Calu3 (cell line): ENCODE results near the gene SLC22A23. TPM values are rescaled to one million over a fixed set of nuclear protein-coding genes. Genes with fewer than 3 reads are reported as not detected.

ENCODE experiments used
- BruUV-seq: library from RNA; stranded (reverse); fragments of 400-500 nt; replicated peaks from 2 replicates; lab custom pipeline; 2021; lab: Mats Ljungman, UMichigan
- CTCF ChIA-PET: fragments of 300-600 bp; sonication (Branson Sonifier 250); formaldehyde crosslinking; loops from one replicate; lab custom pipeline; 2022; ENCODE audit warnings: antibody characterized with exemption; lab: Charles Lee
- DNase-seq: peaks from one replicate; pipeline ENCODE4 v3.0.0; 2022
- H3K27ac Mint-ChIP-seq: one replicate; pipeline ENCODE4 v1.8.0; 2022; ENCODE audit warnings: mixed read lengths; ENCODE audit not compliant: unreplicated experiment
- H3K27me3 Mint-ChIP-seq: one replicate; pipeline ENCODE4 v1.8.0; 2022; ENCODE audit warnings: mixed read lengths; ENCODE audit not compliant: unreplicated experiment
- H3K36me3 Mint-ChIP-seq: one replicate; pipeline ENCODE4 v1.8.0; 2022; ENCODE audit warnings: mild to moderate bottlenecking, moderate library complexity, mixed read lengths; ENCODE audit not compliant: insufficient read depth, unreplicated experiment
- H3K4me1 Mint-ChIP-seq: one replicate; pipeline ENCODE4 v1.8.0; 2022; ENCODE audit warnings: mild to moderate bottlenecking, low read depth, mixed read lengths; ENCODE audit not compliant: unreplicated experiment
- H3K4me3 Mint-ChIP-seq: one replicate; pipeline ENCODE4 v1.8.0; 2022; ENCODE audit warnings: mild to moderate bottlenecking, low read depth, moderate library complexity, mixed read lengths; ENCODE audit not compliant: unreplicated experiment
- H3K9me3 Mint-ChIP-seq: one replicate; pipeline ENCODE4 v1.8.0; 2022; ENCODE audit warnings: low read depth, mixed read lengths; ENCODE audit not compliant: unreplicated experiment
- intact Hi-C: fragments of 100-400 bp; cut with micrococcal nuclease; formaldehyde crosslinking; loops from one replicate; pipeline ENCODE4 v1.10.0; 2022; ENCODE audit not compliant: unreplicated experiment
- total RNA-seq: library from RNA; stranded (reverse); gene quantifications from 2 replicates; pipeline ENCODE4 v1.2.3, GENCODE V29; 2022
- TF ChIP-seq, protein P1 (sequence below): fragments of 200-600 bp; IDR thresholded peaks from one replicate; pipeline ENCODE4 v1.8.0; 2022; ENCODE audit warnings: antibody characterized with exemption; ENCODE audit not compliant: unreplicated experiment

SLC22A23 gene
- total RNA-seq, 1 experiment from 2014 or later: 3.9 TPM

DNA sequence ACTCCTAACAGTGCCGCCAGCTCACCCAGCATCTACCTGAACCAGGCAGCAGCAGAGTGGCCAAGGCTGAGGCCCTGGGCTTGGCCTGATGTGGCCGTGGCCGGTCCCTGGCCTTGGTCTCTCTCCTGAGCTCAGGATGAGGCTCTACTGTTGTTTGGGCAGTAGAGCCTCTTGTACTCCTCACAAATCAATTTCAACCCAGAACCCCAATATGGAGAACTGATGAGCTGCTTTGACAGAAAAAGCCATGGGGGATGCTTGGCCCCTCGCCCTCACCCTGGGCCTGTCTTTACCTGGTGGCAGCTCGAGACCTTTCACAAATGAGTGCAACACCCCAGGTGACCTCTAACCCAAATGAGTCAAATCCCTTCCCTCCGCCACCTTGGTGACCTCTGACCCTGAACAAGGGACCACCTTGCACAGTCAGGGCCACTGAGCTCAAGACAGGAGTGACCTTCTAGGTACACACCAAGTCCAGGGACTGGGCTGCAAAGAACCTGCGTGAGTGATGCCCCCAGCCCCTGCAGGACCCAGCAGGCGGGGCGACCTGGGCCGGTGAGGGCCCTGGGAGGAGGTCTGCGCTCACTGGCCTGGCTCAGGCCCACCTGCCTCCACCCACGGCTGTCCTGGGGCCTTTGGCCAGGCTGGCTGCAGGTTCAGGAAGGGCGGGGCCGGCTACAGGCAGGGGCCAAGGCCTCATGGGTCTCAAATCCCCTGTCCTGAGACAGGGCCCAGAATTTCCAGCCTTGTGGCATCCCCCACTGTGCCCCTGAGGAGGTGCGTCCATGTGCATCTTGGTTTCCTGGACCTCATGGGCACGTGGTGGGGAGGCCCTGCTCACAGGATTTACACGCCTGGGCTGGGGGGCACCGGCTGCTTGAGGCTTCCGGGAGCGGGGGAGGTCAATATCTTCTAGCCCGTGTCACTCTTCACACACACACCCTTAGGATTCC, 167.9 kb downstream of the SLC22A23 start:
- Mint-ChIP-seq H3K4me1 (no peaks in the 10 kb centered on the region), H3K36me3 (no peaks in the 10 kb centered on the region), H3K9me3 (no peaks in the 10 kb centered on the region), H3K27ac (no peak overlapping the region), H3K27me3 (peaks cover 14% of the 10 kb centered on the region), H3K4me3 (no peak overlapping the region)
- intact Hi-C loops: no loop called here
- CTCF ChIA-PET: no interaction called here
- DNase-seq: no peak
- no TSS peak for BruUV-seq
- TF ChIP-seq, protein P1, sequence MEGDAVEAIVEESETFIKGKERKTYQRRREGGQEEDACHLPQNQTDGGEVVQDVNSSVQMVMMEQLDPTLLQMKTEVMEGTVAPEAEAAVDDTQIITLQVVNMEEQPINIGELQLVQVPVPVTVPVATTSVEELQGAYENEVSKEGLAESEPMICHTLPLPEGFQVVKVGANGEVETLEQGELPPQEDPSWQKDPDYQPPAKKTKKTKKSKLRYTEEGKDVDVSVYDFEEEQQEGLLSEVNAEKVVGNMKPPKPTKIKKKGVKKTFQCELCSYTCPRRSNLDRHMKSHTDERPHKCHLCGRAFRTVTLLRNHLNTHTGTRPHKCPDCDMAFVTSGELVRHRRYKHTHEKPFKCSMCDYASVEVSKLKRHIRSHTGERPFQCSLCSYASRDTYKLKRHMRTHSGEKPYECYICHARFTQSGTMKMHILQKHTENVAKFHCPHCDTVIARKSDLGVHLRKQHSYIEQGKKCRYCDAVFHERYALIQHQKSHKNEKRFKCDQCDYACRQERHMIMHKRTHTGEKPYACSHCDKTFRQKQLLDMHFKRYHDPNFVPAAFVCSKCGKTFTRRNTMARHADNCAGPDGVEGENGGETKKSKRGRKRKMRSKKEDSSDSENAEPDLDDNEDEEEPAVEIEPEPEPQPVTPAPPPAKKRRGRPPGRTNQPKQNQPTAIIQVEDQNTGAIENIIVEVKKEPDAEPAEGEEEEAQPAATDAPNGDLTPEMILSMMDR: no peak

DNA sequence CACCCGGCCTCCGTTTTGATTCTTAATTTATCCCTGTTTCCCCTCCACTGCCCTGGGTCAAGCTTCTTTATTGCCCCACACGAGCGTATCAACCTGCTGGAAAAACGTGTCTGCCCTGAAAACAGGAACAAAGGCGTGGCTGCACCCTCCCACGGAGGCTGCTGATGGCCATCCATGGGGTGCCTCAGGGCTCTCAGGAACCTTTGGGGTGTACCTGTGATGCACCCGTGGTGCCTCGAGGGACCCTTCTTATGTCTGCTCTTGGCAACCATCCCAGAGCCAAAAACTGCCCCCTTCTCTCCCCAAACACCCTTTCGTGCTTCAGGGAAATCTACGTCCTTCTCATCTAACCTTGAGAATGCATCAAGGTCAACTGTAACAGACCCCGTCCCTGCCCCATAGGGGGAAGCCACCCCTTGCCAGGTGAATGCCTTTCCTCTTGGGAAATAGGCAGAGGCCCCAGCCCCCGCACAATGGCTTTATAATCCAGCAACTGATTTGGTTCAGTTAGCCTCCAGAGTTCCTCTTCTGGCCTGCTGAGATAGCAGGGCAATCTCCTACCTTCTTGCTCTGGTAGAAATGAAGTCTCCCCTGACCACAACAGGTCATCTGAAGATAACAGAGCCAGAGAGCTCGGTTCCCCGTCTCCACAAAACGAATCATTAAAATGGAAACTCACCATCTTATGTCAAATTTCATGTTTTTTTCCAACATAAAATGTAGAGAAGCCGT, 168.7 kb downstream of the SLC22A23 start:
- H3K27ac Mint-ChIP-seq: no peak overlapping the region

DNA sequence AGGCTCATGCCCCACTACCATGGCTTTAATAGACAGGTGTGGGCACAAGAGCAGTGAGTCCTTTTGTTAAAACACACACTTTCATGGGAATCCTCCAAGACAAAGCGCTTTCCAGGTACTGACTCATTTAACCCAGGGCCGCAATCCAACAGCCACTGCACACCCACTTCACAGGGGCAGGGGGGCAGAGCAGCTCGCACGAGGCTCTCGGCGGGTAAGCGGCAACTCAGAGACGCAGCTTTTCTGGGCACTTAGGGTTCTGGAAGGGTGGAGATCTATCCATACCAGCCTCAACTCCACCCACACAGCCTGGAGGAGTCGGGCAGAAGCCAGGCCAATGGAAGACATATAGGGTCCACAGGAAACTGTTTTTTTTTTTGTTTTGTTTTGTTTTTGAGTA, 169.5 kb downstream of the SLC22A23 start:
- H3K9me3 Mint-ChIP-seq: no peaks in the 10 kb centered on the region

More for the DNA sequence above, 168.7 kb downstream of the SLC22A23 start:
- Mint-ChIP-seq H3K36me3 (no peaks in the 10 kb centered on the region), H3K4me1 (no peaks in the 10 kb centered on the region), H3K27me3 (peaks cover 8% of the 10 kb centered on the region), H3K9me3 (no peaks in the 10 kb centered on the region), H3K4me3 (no peak overlapping the region)
- intact Hi-C loops: no loop called here
- CTCF ChIA-PET: interaction anchor here (0.7 kb wide), 1 partner anchor 439 kb away, joined by 3 read pairs; no protein-coding TSS in a partner anchor
- no peak for DNase-seq
- TF ChIP-seq, protein P1: no peak
- BruUV-seq: no TSS peak

DNA sequence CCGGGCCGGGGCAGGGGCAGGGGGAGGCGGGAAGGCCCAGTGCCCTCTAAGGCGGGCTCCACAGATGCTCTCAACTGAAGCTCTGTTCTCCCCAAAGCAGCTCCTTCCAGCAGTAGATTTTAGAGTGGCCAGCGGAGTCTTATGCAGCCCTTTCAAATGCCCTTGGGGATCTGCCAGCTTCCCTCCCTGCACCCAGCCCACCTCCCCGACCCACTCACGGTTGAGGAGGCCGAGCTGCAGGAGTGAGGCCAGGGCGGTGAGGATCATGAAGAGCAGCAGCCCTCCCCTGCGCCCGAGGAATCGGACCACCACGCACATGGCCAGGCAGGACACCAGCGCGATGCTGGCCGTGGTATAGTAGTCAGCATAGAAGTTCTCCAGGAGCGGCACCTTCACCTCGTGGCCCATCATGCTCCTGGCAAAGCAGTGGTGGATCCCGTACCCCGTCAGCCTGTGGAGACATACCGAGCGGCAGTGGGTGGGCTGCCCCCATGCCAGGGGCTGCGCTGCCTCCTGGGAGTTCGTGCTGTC, 170.1 kb downstream of the SLC22A23 start:
- no peak overlapping the region for H3K4me3 Mint-ChIP-seq
- no peaks in the 10 kb centered on the region for H3K9me3 Mint-ChIP-seq
- TF ChIP-seq, protein P1: no peak
- intact Hi-C loops: no loop called here
- DNase-seq: no peak
- H3K27me3 Mint-ChIP-seq: no peaks in the 10 kb centered on the region
- no peaks in the 10 kb centered on the region for H3K36me3 Mint-ChIP-seq
- CTCF ChIA-PET: no interaction called here
- no peaks in the 10 kb centered on the region for H3K4me1 Mint-ChIP-seq
- H3K27ac Mint-ChIP-seq: no peak overlapping the region
- no TSS peak for BruUV-seq

More for the DNA sequence above, 169.5 kb downstream of the SLC22A23 start:
- no peak for DNase-seq
- H3K27me3 Mint-ChIP-seq: no peaks in the 10 kb centered on the region
- H3K27ac Mint-ChIP-seq: no peak overlapping the region
- intact Hi-C loops: no loop called here
- CTCF ChIA-PET: interaction anchor here (0.7 kb wide), 1 partner anchor 440 kb away, joined by 3 read pairs; no protein-coding TSS in a partner anchor
- H3K4me3 Mint-ChIP-seq: no peak overlapping the region
- H3K4me1 Mint-ChIP-seq: no peaks in the 10 kb centered on the region
- no peaks in the 10 kb centered on the region for H3K36me3 Mint-ChIP-seq
- BruUV-seq: no TSS peak
- TF ChIP-seq, protein P1: no peak
